SK-N-SH (cell line): ENCODE data around the gene PLD3.

Experiments
- EP300 ChIP-seq, 2 experiments: IDR thresholded peaks; 2 replicates each; pipeline versions ENCODE4 v1.4.0 to v1.6.1; 2012; ENCODE audit warnings: borderline replicate concordance in 1 of 2, low read depth in 1 of 2, low read length in 1 of 2
- POLR2AphosphoS5 ChIP-seq: IDR thresholded peaks from 2 replicates; pipeline ENCODE4 v1.6.1; 2012; ENCODE audit warnings: low read depth, low read length
- RAD21 ChIP-seq: IDR thresholded peaks from 2 replicates; pipeline ENCODE4 v1.6.1; 2012; ENCODE audit warnings: mild to moderate bottlenecking, low read length
- TAF1 ChIP-seq: IDR thresholded peaks from 2 replicates; pipeline ENCODE4 v1.6.1; 2012; ENCODE audit warnings: low read depth, mild to moderate bottlenecking, low read length, moderate library complexity, borderline replicate concordance
- TEAD4 ChIP-seq: IDR thresholded peaks from 2 replicates; pipeline ENCODE4 v1.4.0; 2012; ENCODE audit warnings: mild to moderate bottlenecking, borderline replicate concordance; ENCODE audit not compliant: insufficient read depth
- TF ChIP-seq, protein P1 (sequence below): fragments of 200-600 bp; sonication (generic); IDR thresholded peaks from 2 replicates; pipeline ENCODE4 v1.6.1; 2017; ENCODE audit warnings: antibody characterized with exemption, mild to moderate bottlenecking, moderate library complexity
- TF ChIP-seq, protein P2 (sequence below): IDR thresholded peaks from 2 replicates; pipeline ENCODE4 v1.4.0; 2012; ENCODE audit warnings: low read depth
- TF ChIP-seq, protein P3 (sequence below): IDR thresholded peaks from 2 replicates; pipeline ENCODE4 v1.4.0; 2012; ENCODE audit warnings: low read depth, borderline replicate concordance
- TF ChIP-seq, protein P4 (sequence below): fragments of 150-350 bp; IDR thresholded peaks from 2 replicates; pipeline ENCODE4 v1.6.1; 2017; ENCODE audit warnings: antibody characterized with exemption, low read length, low read depth, borderline replicate concordance

DNA sequence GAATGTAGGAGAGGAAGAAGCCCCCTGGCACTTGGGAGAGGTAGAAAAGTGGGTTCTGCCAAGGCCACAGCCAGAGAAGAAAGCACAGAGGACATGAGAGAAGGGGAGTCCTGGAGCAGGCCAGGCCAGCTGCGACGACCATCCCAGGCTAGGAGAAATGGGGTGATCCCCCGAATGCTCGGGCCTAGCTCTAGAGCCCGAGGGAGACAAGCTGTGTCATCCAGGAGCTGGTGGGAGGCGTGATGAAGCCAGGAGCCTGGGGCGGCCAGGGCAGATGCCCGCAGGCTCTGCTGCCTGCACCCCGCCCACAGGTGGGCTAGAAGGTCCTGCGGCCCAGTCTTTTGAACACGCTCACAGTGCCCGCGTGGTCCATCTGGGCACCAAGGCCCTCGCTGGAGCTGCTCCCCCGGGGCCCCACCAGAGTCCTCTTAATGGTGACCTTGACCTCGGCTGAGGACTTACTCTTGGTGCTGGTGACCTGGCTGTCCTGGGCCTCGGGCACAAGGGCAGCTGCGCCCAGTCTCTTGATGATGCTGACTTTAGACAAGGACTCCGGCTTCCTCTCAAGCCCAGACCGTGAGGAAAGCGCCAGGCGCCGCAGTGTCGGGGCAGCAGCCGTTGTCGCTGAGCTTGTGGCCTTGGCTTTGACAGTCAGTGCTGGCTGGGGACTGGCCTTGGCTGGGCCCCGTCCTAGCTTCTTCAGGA is 26.8 kb upstream of the PLD3 start:
- TF ChIP-seq, protein P1, sequence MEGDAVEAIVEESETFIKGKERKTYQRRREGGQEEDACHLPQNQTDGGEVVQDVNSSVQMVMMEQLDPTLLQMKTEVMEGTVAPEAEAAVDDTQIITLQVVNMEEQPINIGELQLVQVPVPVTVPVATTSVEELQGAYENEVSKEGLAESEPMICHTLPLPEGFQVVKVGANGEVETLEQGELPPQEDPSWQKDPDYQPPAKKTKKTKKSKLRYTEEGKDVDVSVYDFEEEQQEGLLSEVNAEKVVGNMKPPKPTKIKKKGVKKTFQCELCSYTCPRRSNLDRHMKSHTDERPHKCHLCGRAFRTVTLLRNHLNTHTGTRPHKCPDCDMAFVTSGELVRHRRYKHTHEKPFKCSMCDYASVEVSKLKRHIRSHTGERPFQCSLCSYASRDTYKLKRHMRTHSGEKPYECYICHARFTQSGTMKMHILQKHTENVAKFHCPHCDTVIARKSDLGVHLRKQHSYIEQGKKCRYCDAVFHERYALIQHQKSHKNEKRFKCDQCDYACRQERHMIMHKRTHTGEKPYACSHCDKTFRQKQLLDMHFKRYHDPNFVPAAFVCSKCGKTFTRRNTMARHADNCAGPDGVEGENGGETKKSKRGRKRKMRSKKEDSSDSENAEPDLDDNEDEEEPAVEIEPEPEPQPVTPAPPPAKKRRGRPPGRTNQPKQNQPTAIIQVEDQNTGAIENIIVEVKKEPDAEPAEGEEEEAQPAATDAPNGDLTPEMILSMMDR, result no peak
- TF ChIP-seq EP300 (IDR thresholded peaks at IDR 0.05; ENCODE audit: borderline replicate concordance in 1 of 2, low read depth in 1 of 2, low read length in 1 of 2) (no peak), POLR2AphosphoS5 (no peak), RAD21 (no peak), TEAD4 (no peak), TAF1 (no peak)
- TF ChIP-seq, protein P2, sequence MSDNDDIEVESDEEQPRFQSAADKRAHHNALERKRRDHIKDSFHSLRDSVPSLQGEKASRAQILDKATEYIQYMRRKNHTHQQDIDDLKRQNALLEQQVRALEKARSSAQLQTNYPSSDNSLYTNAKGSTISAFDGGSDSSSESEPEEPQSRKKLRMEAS, result no peak
- TF ChIP-seq, protein P3, sequence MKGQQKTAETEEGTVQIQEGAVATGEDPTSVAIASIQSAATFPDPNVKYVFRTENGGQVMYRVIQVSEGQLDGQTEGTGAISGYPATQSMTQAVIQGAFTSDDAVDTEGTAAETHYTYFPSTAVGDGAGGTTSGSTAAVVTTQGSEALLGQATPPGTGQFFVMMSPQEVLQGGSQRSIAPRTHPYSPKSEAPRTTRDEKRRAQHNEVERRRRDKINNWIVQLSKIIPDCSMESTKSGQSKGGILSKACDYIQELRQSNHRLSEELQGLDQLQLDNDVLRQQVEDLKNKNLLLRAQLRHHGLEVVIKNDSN, result no peak
- TF ChIP-seq, protein P4, sequence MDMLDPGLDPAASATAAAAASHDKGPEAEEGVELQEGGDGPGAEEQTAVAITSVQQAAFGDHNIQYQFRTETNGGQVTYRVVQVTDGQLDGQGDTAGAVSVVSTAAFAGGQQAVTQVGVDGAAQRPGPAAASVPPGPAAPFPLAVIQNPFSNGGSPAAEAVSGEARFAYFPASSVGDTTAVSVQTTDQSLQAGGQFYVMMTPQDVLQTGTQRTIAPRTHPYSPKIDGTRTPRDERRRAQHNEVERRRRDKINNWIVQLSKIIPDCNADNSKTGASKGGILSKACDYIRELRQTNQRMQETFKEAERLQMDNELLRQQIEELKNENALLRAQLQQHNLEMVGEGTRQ, result no peak
